Adipocyte (in vitro differentiated cells): ENCODE results near the gene PANX1.
A peak's percentile ranks its signal among the peaks of the same experiment; 100 is the strongest.

ENCODE experiments used
- DNase-seq: peaks from one replicate; pipeline ENCODE4 v3.0.0-alpha.2; 2015; ENCODE audit warnings: low read depth
- H3K27me3 ChIP-seq: replicated peaks from 2 replicates; pipeline ENCODE4 v1.7.0; 2013; ENCODE audit warnings: mild to moderate bottlenecking, low read length, moderate library complexity; ENCODE audit not compliant: control insufficient read depth, insufficient read depth
- H3K36me3 ChIP-seq: 2 replicates; pipeline ENCODE4 v1.7.0; 2013; ENCODE audit warnings: low read length, mild to moderate bottlenecking, moderate library complexity; ENCODE audit not compliant: control insufficient read depth, insufficient read depth, severe bottlenecking
- H3K4me1 ChIP-seq: 2 replicates; pipeline ENCODE4 v1.7.0; 2013; ENCODE audit warnings: mild to moderate bottlenecking, low read length, moderate library complexity; ENCODE audit not compliant: control insufficient read depth, insufficient read depth
- H3K4me3 ChIP-seq: 2 replicates; pipeline ENCODE4 v1.7.0; 2013; ENCODE audit warnings: mild to moderate bottlenecking, low read length, moderate library complexity
- H3K9ac ChIP-seq: 2 replicates; pipeline ENCODE4 v1.7.0; 2013; ENCODE audit warnings: mild to moderate bottlenecking, low read length, moderate library complexity
- H3K9me3 ChIP-seq: 2 replicates; pipeline ENCODE4 v1.7.0; 2013; ENCODE audit warnings: mild to moderate bottlenecking, low read length, moderate library complexity; ENCODE audit not compliant: control insufficient read depth

PANX1 gene

GRCh38 chr11:94218372-94218771, 89.7 kb downstream of the PANX1 start:
- H3K27me3 ChIP-seq, result no peaks in the 10 kb centered on the region
- peaks cover 8% of the 10 kb centered on the region for H3K9me3 ChIP-seq
- H3K9ac ChIP-seq, result no peak overlapping the region
- no peaks in the 10 kb centered on the region for H3K36me3 ChIP-seq
- no peaks in the 10 kb centered on the region for H3K4me1 ChIP-seq
- H3K4me3 ChIP-seq, result no peak overlapping the region
- no peak for DNase-seq

- H3K4me1 ChIP-seq, result no peaks in the 10 kb centered on the region
- H3K27me3 ChIP-seq, result no peaks in the 10 kb centered on the region
- no peak for DNase-seq
- H3K36me3 ChIP-seq, result no peaks in the 10 kb centered on the region
- no peak overlapping the region for H3K4me3 ChIP-seq
- no peak overlapping the region for H3K9ac ChIP-seq
- peaks cover 8% of the 10 kb centered on the region for H3K9me3 ChIP-seq
Observed at GRCh38 chr11:94219771-94220170, 91.1 kb downstream of the PANX1 start.

GRCh38 chr11:94224078-94224477, 95.4 kb downstream of the PANX1 start:
- Histone ChIP-seq H3K4me1 (no peaks in the 10 kb centered on the region), H3K36me3 (no peaks in the 10 kb centered on the region), H3K9ac (no peak overlapping the region), H3K4me3 (no peak overlapping the region), H3K27me3 (no peaks in the 10 kb centered on the region), H3K9me3 (peaks cover 7% of the 10 kb centered on the region)
- DNase-seq, result peak; percentile 26
